Peyer's patch (tissue), 4 donors: ENCODE results near the gene RSPH3. TPM values are rescaled to one million over a fixed set of nuclear protein-coding genes. Genes with fewer than 3 reads are reported as not detected.

ENCODE experiments used
- DNase-seq, 3 donors: peaks; one replicate each; pipeline ENCODE4 v3.0.0-alpha.2; 2017 to 2019
- H3K27ac ChIP-seq, 4 donors: fragments of 200-600 bp; sonication (generic); one replicate each; pipeline ENCODE4 v1.5.1; 2016 to 2019
- H3K27me3 ChIP-seq, 2 donors: fragments of 200-600 bp; sonication (generic); one replicate each; pipeline ENCODE4 v1.5.1; 2019
- H3K36me3 ChIP-seq, 3 donors: fragments of 200-600 bp; sonication (generic); one replicate each; pipeline ENCODE4 v1.5.1; 2016 to 2019
- H3K4me1 ChIP-seq, 4 donors: fragments of 200-600 bp; sonication (generic); one replicate each; pipeline ENCODE4 v1.5.1; 2016 to 2019
- H3K4me3 ChIP-seq, 4 donors: fragments of 200-600 bp; sonication (generic); 1 replicate in 3 of 4; 2 replicates in 1 of 4; pipeline ENCODE4 v1.5.1; 2016 to 2019; ENCODE audit warnings: mild to moderate bottlenecking in 1 of 4
- H3K9me3 ChIP-seq, 4 donors: fragments of 200-600 bp; sonication (generic); one replicate each; pipeline ENCODE4 v1.5.1; 2016 to 2019; ENCODE audit warnings: mild to moderate bottlenecking in 1 of 4
- CTCF ChIP-seq, 6 experiments: fragments of 450-650 bp in 4 of 6; fragments of 200-600 bp in 2 of 6; sonication (generic) in 1 of 6; IDR thresholded peaks; one replicate each; pipeline ENCODE4 v1.5.1; 2017 to 2019; ENCODE audit warnings: antibody characterized with exemption in 6 of 6, mild to moderate bottlenecking in 3 of 6, moderate library complexity in 1 of 6
- POLR2A ChIP-seq, 2 donors: fragments of 450-650 bp; IDR thresholded peaks; one replicate each; pipeline ENCODE4 v1.5.1; 2017; ENCODE audit warnings: antibody characterized with exemption in 2 of 2, mild to moderate bottlenecking in 2 of 2, moderate library complexity in 2 of 2
- total RNA-seq, 4 donors: library from RNA; depleted of rRNA; stranded (reverse); fragments of >200 nt; gene quantifications; one replicate each; pipeline ENCODE4 v1.1.0, GENCODE V29; 2016

Gene RSPH3
- total RNA-seq, 4 donors from 2014 or later, result 14.9 to 24.5 (median 20.1) TPM

GRCh38 chr6:159043947-159044346 is 43.9 kb upstream of the RSPH3 start:
- Histone ChIP-seq H3K36me3 (no peaks in the 10 kb centered on the region), H3K4me3 (peak overlapping the region; percentile 45 to 51 (median 46)), H3K27ac (peak overlapping the region; percentile 57 to 86 (median 80)), H3K27me3 (no peaks in the 10 kb centered on the region), H3K4me1 (peaks cover 0 to 17% (median 8%) of the 10 kb centered on the region in 4 donors), H3K9me3 (no peaks in the 10 kb centered on the region)
- no peak for DNase-seq
- TF ChIP-seq CTCF (IDR thresholded peaks at IDR 0.05) (no peak), POLR2A (IDR thresholded peaks at IDR 0.05) (no peak)

GRCh38 chr6:159043251-159043650 is 43.2 kb upstream of the RSPH3 start:
- peak overlapping the region; percentile 57 to 86 (median 80) for H3K27ac ChIP-seq
- peak; percentile 7 to 18 for TF ChIP-seq POLR2A (IDR thresholded peaks at IDR 0.05)
- TF ChIP-seq CTCF (IDR thresholded peaks at IDR 0.05), result no peak
- peaks cover 0 to 17% (median 9%) of the 10 kb centered on the region in 4 donors for H3K4me1 ChIP-seq
- H3K9me3 ChIP-seq, result no peaks in the 10 kb centered on the region
- H3K4me3 ChIP-seq, result peak overlapping the region; percentile 3 to 46 (median 45)
- H3K27me3 ChIP-seq, result no peaks in the 10 kb centered on the region
- H3K36me3 ChIP-seq, result no peaks in the 10 kb centered on the region
- DNase-seq, result no peak

- H3K9me3 ChIP-seq, result no peaks in the 10 kb centered on the region
- H3K27me3 ChIP-seq, result no peaks in the 10 kb centered on the region
- no peaks in the 10 kb centered on the region for H3K36me3 ChIP-seq
- peaks cover 0 to 17% (median 9%) of the 10 kb centered on the region in 4 donors for H3K4me1 ChIP-seq
- no peak for DNase-seq
- no peak for TF ChIP-seq CTCF (IDR thresholded peaks at IDR 0.05)
- TF ChIP-seq POLR2A (IDR thresholded peaks at IDR 0.05), result no peak
- H3K4me3 ChIP-seq, result peak overlapping the region; percentile 3 to 46 (median 45)
- peak overlapping the region; percentile 57 to 86 (median 80) for H3K27ac ChIP-seq
These were observed 42.8 kb upstream of the RSPH3 start for GRCh38 chr6:159042826-159043181.

- H3K27ac ChIP-seq, result peak overlapping the region; percentile 57 to 86 (median 80)
- peaks cover 0 to 17% (median 9%) of the 10 kb centered on the region in 4 donors for H3K4me1 ChIP-seq
- DNase-seq, result peak; percentile 63 to 91 (median 66)
- peak overlapping the region; percentile 3 to 46 (median 45) for H3K4me3 ChIP-seq
- no peaks in the 10 kb centered on the region for H3K36me3 ChIP-seq
- no peaks in the 10 kb centered on the region for H3K27me3 ChIP-seq
- no peaks in the 10 kb centered on the region for H3K9me3 ChIP-seq
- TF ChIP-seq CTCF (IDR thresholded peaks at IDR 0.05), result peak; percentile 82 to 95 (median 91)
- TF ChIP-seq POLR2A (IDR thresholded peaks at IDR 0.05), result no peak
These were observed 42.2 kb upstream of the RSPH3 start for GRCh38 chr6:159042003-159042825.

- DNase-seq, result no peak
- Histone ChIP-seq H3K36me3 (no peaks in the 10 kb centered on the region), H3K4me1 (peaks cover 0 to 17% (median 9%) of the 10 kb centered on the region in 4 donors), H3K9me3 (no peaks in the 10 kb centered on the region), H3K27me3 (no peaks in the 10 kb centered on the region), H3K27ac (peak overlapping the region; percentile 15 to 79 (median 42)), H3K4me3 (no peak overlapping the region)
- TF ChIP-seq POLR2A (IDR thresholded peaks at IDR 0.05), result no peak
- TF ChIP-seq CTCF (IDR thresholded peaks at IDR 0.05), result no peak
These were observed 41.2 kb upstream of the RSPH3 start for GRCh38 chr6:159041181-159041580.
